Activated T-helper 9 cell treated with anti-CD3 and anti-CD28 coated beads, Interleukin-2, amount 50 U/mL, for 16 hours (primary cell): Measurements from ENCODE around the gene SIK3.
A peak's percentile ranks its signal among the peaks of the same experiment; 100 is the strongest.

ENCODE experiments used
- DNase-seq: peaks from one replicate; pipeline ENCODE4 v3.0.0-alpha.2; 2020; ENCODE audit warnings: low read depth

SIK3 gene

DNA sequence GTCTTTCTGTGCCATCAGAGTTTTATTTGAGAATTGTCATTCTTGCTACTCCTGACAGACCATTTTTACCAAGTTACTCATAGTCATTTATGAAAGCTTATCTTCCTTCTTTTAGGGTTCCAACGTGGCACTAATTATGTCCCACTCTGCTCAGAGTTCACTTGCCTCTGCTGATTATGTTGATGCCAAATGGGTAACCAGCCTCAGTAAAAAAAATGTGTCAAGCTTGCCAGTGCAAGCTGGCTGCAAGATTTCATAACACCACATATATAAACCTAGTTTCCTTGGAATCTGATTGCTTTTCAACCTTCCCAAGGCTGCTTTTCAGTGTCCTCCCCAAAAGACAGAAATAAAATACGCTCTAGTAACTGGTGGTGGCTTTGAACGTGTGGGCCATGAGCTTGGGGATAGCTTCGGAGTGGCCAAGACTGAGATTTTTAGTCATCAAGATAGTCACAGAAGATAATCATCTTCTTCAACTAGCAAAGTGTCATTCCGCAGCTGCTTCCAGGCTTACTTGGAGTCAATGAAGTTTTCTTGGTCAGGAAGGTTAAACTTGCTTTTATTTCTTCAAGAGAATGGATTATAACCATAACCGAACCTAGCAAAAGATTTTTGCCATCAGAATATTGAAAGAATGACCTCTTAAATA lies 231.3 kb downstream of the SIK3 start:
- DNase-seq: no peak

DNA sequence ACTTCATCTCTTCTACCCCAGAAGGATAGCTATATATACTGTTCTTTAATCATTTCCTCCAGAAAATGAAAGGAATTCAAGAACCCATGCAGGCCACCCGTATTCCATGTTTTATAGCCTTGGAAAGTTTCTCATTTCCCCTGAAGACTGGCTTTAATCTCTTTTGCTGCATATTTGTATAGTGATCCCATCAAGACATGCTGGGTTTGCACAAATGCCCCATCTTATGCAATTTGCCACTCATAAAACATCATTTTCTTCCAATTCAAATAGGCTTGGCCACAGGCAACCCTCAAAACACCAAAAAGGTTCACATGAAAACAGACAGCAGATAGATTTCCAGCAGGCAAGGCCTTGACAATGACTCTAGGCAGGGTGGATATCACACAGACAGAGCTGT lies 232.5 kb downstream of the SIK3 start:
- no peak for DNase-seq

DNA sequence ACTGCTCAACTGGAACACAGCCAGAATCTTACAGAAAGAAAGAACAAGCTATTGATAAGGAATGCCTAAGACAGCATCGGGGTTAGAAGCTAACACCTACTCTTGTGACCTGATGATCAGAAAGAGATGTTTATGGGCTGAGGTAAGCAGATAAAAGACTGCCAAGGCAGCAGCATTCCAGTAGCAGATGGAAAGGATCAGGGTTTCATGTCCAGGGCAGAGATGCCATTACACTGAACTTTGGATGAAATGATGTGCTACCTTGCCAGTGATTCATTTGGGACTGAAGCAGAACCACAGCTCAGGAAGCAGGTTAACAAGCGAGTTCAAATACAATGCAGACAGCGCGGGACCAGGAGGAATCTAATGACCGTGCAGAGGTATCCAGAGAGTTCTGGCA lies 233.7 kb downstream of the SIK3 start:
- DNase-seq: no peak

DNA sequence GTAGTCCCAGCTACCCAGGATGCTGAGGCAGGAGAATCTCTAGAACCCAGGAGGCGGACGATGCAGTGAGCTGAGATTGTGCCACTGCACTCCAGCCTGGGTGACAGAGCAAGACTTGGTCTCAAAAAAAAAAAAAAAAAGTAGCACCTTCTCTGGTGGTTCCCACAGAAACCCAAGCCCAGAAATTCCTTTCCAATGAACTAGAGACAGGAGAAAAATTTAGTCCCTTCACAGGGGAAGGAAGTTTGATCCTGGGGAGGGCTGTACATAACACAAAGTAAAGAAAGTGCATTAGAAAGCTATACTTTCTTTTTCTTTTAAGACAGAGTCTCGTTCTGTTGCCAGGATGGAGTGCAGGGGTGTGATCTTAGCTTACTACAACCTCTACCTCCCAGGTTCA lies 235.3 kb downstream of the SIK3 start:
- no peak for DNase-seq

DNA sequence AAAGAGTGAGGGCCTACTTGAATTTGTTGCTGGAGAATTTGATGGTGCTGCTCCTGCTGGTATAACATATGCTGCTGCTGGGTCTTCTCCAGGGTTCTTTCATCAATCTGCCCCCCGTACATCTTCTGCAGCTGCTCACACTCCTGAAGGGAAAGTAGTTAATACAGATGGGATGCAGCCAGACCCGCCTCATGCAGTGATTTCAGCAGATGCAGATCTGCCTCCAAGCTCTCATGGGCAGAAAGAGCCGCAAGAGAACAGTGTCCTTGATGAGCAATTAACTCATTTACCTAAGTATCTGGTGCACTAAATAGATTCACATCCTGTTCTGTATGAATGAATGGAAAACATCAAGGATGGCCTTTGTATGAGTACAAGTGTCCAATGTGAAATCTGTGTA lies 236.0 kb downstream of the SIK3 start:
- no peak for DNase-seq

DNA sequence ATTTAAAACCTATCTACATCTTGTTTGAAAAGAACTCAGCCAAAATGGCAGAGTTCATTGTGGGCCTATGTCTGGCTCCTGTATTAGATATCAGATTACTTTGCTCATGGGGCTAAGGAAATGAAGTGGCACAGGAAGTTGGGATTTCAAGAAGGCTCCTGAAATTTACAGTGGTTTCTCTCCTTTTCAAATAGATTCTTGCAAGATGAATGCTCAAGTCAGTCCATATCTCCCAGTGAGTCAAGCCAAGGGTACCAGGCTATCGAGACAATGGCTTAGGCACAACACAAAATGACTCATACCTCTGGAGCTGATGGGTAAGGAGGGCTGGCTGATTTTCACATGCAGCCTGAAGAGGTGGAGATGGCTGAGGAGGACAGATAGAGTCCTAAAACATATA lies 236.7 kb downstream of the SIK3 start:
- no peak for DNase-seq

DNA sequence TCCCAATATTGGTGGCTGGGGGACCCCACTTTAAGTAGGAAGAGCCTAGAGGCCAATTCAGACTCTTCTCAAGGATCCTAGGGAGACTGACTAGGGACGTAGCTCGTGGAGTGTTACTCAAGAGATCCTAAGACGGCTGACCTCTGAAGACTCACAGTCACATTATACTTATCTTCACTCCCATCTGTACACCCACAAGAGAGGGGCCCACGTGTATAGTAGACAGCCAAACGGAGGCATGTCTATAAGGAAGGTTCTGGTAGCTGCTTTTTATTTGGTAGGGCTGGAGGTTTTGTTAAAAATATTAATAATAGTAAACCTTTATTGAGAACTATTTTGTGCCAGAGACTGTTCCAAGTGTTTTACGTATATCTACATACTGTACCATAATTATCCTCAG lies 237.9 kb downstream of the SIK3 start:
- no peak for DNase-seq

DNA sequence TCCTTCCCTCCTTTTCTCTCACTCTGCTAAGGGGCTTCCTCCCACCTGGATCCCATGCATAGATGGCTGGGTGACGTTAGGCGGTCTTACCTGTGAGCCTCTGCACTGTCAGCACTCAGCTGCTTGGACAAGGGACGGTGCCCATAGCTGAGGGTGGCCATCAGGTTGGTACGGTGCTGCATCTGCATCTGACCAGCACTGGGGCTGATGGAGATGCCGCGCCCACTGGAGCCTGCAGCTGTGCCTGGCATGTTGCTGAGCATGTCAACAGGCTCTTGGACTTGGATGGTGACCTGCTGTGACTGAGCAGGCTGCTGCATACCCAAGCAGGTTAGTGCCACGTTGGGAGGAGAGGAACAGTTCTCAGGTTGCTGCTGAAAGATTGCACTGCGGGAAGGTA lies 239.1 kb downstream of the SIK3 start:
- no peak for DNase-seq

DNA sequence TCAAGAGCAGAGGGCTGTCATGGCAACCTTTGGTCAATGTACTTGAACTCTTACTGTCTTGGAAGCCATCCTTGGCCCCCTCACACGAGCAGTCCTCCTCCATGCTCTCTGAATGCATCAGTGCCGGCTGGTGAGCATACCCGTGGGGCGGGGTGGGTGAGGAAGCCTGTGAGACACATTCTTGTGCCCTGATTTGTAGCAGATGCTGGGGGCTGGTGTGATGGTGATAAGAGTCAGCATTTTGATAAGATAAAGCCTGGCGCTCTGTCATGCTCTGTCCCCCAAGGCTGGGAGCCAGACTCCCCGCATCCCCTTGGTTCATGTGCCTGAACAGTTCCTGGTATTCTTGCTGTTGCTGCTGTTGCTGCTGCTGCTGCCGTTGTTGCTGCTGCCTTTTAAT lies 240.3 kb downstream of the SIK3 start:
- DNase-seq: no peak

DNA sequence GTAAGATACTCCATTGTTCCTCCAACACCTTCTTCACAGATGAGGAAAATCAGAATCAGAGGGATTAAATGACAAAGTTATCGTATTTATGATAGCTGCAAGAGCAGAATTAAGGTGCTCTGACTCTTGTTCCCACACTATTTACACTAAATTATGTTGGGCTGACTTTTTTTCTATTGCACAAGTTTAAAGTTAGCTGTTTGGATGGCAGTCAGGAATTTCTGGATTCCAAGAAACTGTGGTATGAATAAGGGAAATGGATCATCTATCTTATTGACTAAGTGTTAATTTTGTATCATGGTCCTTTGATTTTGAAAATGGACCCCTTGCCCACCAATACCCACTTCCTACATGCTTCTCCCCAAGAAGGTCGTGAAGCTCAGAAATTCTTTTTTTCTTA lies 240.9 kb downstream of the SIK3 start:
- DNase-seq: no peak

DNA sequence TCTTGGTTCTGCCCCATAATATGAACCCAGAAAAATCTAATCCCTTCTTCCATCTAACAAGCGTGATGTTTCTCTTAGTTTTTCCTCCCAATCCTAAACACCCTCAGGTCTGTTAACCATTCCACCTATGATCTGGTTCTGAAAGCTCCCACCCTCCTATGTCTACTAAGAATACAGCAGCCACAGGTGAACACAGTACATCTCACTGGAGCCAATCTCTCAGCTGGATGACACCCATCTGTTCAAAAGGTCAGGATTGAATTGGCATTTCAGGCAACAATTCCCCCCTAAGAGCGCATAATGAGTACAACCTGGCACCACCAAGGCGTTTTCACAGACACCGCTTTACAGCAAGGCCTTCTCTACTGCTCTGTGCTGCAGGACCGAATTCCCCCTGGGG lies 241.8 kb downstream of the SIK3 start:
- DNase-seq: no peak

DNA sequence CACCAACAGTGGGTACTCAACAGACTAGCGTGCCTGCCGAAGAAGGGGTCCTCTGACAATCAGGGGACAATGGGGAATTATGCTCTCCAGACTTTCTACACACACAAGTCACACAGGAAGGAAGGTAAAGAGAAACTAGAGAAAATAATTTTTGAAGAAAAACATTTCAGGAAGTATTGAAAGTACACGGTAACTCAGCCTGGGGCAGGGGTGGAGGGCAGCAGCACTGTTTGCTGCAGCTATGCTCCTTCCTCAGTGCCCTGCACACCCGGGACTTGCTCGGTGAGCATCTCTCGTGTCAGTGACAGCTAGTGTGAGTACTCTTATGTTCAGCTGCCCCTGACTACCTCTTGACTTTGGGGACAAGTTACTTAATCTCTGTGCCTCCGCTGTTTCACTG lies 242.8 kb downstream of the SIK3 start:
- no peak for DNase-seq

DNA sequence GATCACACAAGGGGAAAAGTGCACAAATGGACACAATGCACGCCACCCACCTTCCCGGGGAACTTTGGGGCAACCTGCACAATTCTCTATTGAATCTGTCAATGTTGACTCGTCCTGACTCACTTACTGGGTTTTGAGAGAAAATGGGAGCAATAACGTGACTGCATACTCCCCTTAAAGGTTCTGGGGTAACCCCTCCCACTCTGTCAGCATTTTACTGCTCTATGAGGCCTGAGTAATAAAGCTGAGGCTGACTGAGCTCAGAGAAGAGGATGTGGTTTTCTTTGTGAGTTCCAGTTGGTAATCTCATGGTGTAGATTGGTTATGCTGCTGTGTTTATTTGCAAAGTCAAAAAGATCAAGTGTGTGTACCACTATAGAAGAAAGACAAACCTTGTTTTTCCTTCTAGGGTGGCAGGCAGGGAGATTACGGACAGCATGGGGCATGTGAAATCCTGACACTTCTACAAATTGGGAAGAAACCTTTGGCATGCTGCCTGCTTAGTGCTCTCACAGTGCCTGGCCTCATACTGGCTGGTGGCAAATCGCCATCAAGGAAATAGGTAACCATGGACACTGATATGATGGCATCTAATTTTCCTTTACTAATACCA lies 244.7 kb downstream of the SIK3 start:
- DNase-seq: peak; percentile 26

DNA sequence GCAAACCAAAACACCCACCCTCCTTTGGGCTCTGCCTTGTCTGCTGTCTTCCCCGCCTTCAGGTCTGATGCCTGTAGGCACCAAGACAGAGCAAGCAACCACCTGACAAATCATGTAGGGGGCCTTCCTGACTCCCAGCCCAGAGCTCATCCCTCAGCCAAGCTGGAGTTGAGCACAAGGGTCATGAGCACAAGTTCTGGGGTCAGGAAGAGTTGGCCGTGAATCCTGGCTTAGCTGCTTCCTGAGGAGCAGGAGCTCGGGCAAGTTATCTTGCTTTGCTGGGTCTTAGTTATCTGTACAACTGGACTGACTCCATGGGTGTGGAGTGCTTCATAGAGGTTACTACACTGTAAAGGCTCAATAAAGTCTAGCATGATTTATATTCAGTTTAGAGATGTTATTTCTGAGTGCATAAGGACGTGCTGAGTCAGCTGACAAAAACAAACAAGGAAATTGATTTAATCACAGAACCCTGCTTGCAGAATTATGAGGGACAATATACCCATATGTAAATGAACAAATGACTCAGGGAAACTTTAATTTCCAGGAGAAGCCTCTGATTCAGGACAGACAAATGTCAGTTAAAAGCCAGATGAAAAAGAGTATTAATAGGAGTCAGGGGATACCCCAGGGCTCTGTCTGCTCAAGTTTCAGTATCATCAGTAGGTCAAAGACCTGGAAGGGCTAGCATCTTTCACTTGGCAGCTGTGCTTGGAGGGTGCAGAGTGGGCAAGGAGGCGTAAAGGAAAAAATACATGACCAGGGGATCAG lies 245.8 kb downstream of the SIK3 start:
- no peak for DNase-seq

DNA sequence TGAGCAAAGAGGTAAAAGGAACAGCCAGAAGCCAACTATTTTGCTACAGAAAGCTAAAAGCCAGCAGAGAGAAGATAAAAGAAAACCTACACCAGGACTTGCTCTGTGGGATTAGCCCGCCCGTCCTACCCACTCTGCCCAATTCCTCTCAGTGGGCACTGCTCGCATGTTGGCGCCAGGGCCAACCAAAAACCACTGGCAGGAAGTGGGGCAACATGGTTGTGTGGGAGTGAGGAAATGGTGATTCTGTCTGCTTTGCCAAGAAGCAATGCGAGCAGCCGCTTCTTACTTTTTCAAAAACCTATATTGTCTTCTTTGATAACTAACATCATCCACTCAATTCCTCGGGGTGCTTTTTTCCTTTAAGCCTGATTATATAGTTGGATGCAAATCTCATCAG lies 246.6 kb downstream of the SIK3 start:
- DNase-seq: peak; percentile 38

DNA sequence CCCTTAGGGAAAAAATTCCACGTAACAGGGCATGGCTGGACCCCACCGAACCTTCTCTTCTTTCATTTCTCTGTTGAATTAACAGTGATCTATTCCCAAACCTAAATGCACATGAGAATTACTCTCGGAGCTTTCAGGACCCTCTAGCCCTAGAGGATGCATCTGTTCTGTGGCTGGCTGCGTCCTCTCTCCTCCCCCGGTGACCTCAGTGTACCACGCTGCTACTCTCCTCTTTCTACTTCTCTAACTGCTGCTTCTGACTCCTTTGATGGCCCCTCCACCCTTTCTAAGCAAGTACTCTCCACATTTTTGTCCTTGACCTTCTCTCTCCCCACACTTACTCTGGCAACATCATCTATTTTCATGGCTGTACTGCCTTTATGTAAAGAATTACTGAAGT lies 248.7 kb downstream of the SIK3 start:
- DNase-seq: no peak

DNA sequence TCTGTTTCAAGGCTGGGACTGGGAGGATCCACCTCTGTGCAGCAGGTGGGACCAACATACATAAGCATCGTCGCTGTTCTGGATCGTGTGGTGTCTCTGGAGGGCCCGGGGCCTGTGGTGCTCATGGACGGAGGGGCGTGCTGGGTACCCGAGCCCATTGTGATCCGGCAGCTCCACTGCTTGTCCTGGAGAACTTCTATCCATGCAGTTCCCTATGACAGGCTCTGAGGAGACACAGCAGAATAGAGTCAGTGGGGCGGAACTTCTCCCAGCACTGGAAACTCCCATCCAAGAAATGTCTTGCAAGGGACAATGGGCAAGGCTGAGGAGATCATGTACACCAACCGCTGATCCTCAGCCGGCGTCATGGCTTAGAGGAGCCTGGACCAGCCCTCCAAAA lies 249.2 kb downstream of the SIK3 start:
- no peak for DNase-seq

DNA sequence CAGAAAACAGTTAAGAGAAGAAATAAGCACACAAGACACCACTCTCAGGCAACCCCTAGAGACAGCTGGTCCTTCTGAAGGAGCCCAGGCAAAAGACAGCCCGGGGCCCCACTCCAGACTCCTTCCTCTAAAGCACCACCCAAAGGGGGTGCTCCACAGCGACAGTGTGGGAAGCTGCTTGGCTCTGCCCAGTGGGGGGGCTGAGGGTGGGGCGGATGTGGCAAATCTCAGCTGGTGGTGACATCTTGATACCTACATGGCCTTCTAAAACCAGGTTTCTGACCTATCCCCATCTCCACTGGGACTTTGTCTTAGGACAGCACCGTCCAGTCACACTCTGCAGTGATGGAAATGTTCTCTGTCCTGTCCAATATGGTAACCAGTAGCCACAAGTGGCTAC lies 250.6 kb downstream of the SIK3 start:
- no peak for DNase-seq

DNA sequence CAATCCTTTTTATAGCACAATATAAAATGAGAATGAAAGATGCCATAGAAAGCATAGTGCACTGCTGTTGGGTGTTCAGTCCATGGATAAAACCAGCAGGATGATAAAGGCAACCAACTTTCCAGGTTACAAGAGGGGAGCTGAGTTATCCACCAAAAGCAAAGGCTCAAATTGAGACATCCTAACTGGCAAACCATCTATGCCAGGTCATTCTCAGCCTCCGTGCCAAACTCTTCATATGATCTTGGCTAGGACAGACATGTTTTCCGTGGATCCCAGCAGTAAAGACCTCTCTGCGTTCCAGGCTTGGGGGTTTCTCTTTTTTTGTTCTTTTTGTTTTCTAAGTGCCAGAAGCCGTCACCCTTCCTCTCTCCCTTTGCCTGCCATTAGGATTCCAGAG lies 253.5 kb downstream of the SIK3 start:
- DNase-seq: no peak

DNA sequence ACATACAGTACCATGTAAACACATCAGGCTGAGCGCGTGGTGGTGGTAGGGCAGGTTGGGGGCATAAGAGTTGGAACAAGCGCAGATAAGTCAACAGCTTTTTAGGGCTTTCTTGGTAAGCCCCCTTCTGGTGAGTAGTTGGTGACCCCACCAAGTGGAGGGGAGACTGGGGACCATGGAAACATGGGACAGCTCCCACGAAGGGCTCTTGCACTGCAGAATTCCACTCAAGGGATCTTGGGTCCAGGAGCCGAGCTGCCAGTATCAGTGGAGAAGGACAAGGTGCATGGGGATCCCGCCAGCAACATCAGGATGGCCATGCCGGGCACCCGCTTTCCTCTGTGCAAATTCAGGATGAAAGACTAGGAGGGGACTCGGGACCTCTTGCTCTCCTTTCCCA lies 254.6 kb downstream of the SIK3 start:
- DNase-seq: no peak

DNA sequence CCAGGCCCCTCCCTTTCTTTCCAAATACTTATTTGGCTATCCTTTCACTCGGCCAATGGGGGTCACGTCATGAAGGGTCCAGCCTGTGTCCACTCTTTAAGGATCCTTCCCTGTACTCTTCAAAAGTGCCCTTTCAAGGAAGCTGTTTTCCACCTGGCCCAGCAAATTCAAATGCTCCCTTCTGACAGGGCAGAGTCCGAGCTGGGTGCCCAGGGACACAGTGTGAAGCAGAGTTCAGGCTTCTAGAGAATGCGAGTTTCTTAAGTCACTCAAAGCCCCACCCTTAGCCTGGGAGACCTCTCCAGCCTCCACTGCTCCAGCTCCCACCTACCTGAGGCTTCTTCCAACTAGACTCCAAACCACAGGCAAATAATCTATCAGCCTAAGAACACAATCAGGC lies 255.3 kb downstream of the SIK3 start:
- DNase-seq: no peak

DNA sequence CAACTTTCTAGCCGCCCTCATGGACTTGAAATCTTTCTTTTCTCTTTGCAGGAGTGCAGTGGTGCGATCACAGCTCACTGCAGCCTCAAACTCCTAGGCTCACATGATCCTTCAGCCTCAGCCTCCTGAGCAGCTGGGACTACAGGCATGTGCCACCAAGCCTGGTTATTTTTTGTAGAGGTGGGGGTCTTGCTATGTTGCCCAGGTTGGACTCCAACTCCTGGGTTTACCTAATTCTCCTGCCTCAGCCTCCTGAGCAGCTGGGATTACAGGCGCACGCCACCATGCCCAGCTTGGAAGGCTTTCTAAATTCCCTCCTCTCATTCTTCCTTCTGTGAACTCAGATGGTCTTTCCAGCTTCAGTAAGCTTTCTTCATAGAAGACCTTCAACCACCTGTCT lies 256.1 kb downstream of the SIK3 start:
- no peak for DNase-seq

DNA sequence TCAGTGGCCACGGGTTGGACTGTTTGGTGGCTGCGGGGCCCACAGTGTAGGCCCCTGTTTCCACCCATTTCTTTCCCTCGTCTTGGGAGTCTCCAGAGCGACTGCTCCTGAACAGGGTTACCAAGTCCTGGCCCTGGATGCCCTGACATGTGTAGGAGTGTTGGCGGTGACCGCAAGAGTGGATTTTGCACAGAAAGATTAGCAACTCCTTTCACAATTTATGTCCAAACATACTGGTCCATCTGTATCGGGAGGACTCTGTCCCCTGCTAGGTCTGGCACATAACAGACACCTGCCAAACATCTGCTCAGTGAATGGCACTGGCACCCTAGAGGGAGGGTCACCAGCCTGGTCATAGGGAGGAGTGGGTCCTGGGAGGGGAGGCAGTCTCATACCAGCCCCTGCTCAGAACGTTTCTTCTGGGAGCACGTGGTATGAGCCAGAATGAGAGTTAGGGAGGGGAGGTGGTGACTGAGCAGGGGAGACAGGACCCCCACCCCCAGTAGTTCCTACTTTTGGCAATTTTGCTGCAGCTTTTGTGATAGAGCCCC lies 257.4 kb downstream of the SIK3 start:
- DNase-seq: no peak
